ENCODE results near the gene DCAF12L2.
"Not testable (repeated sequence)": the region's sequence is repeated elsewhere in the genome, so short reads cannot be mapped to it uniquely, and the experiment has no call there.

DCAF12L2 gene

DNA sequence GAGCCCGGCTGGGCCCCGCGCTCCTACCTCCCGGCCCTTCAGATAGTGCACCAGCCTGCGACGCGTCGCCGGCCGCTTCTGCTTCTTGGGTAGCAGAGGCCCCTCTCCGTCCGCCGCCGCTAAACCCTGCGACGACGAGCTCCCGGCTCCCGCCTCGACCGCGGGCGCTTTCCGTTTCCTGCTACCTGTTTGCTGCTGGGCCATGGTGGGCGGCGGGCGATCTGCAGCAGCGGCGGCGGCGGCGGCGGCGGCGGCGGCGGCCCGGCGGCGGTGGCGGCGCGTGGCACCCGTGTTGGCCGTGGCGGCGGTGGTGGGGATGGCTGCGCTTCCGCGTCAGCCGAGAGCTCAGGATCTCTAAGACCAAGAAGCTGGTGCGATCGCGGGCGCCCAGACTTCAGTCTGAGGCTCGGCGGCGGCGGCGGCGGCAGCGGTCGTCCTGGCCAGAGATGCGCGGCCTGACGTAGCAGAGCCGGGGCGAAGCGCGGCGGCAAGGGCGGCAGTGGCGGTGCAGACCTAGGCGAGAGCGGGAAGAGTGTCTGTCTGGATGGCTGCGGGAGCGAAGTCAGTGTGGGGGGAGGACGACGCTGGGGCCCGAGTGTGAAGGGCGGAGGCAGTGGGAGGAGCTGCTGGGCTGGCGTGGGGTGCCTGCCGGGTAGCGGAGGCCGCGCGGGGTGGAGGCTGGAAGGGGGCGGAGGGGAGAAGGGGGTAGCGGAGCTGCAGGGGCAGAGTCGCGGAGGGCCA, at the start of gene DCAF12L2:
Gene DCAF12L2 (minus strand): TSS at position 569 of the 741 bp plus-strand sequence. CDS start 365 bp downstream, at position 204.
- no peak within 1 kb of the TSS for H3K4me3 ChIP-seq (ENCODE audit: low read depth, low read length)
- TF ChIP-seq POLR2A (IDR thresholded peaks at IDR 0.05; ENCODE audit: extremely low read depth, insufficient read length) (no peak), MYC (IDR thresholded peaks at IDR 0.05; ENCODE audit: low read depth, low read length) (no peak)
- TF ChIP-seq, protein P1, sequence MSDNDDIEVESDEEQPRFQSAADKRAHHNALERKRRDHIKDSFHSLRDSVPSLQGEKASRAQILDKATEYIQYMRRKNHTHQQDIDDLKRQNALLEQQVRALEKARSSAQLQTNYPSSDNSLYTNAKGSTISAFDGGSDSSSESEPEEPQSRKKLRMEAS (IDR thresholded peaks at IDR 0.05; ENCODE audit: low read depth, low read length), result no peak
- TF ChIP-seq, protein P2, sequence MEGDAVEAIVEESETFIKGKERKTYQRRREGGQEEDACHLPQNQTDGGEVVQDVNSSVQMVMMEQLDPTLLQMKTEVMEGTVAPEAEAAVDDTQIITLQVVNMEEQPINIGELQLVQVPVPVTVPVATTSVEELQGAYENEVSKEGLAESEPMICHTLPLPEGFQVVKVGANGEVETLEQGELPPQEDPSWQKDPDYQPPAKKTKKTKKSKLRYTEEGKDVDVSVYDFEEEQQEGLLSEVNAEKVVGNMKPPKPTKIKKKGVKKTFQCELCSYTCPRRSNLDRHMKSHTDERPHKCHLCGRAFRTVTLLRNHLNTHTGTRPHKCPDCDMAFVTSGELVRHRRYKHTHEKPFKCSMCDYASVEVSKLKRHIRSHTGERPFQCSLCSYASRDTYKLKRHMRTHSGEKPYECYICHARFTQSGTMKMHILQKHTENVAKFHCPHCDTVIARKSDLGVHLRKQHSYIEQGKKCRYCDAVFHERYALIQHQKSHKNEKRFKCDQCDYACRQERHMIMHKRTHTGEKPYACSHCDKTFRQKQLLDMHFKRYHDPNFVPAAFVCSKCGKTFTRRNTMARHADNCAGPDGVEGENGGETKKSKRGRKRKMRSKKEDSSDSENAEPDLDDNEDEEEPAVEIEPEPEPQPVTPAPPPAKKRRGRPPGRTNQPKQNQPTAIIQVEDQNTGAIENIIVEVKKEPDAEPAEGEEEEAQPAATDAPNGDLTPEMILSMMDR (IDR thresholded peaks at IDR 0.05; ENCODE audit: low read depth, low read length), result no peak
- peak; percentile 1 for DNase-seq (ENCODE audit: low read depth)

DNA sequence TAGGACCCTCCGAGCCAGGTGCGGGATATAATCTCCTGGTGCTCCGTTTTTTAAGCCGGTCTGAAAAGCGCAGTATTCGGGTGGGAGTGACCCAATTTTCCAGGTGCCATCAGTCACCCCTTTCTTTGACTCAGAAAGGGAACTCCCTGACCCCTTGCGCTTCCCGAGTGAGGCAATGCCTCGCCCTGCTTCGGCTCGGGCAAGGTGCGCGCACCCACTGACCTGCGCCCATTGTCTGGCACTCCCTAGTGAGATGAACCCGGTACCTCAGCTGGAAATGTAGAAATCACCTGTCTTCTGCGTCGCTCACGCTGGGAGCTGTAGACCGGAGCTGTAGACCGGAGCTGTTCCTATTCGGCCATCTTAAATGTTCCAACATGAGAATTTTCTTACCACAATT, 24.8 kb upstream of the DCAF12L2 start:
- H3K4me3 ChIP-seq (ENCODE audit: low read depth, low read length); DNase-seq (ENCODE audit: low read depth): not testable (repeated sequence)

DNA sequence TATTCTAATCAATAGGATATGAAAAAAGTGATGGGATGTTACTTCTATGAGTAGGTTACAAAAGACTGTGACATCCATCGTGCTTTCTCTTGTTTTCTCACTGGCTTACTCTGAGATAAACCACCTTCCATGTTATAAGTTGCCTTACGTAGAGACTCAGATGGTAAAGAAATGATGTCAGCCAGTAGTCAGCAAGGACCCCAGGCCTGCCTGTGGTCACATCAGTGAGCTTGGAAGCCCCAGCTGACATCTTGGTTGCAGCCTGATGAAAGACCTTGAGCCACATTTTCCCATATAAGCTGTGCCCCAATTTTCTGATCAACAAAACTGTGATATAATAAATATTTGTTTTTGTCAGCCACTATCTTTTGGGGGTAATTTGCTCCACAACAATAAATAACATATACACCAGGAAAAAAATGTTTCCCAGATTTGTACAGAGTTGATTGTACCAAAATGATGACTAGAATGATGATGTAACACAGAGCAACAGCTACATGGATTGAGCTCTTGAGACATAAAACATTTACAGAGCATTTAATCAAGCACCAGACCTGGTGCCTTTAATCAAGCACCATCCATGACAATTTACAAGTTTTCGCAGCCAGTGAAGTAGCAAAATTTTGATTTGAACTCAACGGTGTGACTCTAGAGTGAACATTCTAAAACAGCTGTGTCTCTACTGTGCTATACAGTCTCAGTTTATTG, 11.2 kb upstream of the DCAF12L2 start:
- DNase-seq (ENCODE audit: low read depth), result no peak
- H3K4me3 ChIP-seq (ENCODE audit: low read depth, low read length), result no peak overlapping the region
- TF ChIP-seq MYC (IDR thresholded peaks at IDR 0.05; ENCODE audit: low read depth, low read length), result no peak
- TF ChIP-seq POLR2A (IDR thresholded peaks at IDR 0.05; ENCODE audit: extremely low read depth, insufficient read length), result no peak
- TF ChIP-seq, protein P2 (IDR thresholded peaks at IDR 0.05; ENCODE audit: low read depth, low read length), result no peak
- TF ChIP-seq, protein P1 (IDR thresholded peaks at IDR 0.05; ENCODE audit: low read depth, low read length), result no peak

DNA sequence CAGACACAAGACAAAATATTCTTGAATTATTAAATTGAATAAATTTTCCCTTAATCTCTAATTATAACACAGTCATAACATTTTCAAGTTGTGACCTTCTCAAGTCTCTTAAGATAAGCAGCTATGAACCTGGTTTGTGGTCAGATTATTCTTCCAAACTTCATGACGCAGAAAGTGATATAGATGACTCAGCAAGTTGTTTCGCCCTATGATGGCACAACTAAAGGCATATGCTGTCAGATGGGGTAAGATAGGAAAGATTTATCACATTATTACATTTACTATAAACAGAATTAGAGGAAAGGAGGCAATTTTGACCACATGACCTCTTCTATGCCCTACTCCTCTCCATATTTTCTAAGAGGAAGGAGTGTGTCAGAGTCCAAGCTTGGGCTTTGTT, 4.6 kb upstream of the DCAF12L2 start:
- DNase-seq (ENCODE audit: low read depth), result peak; percentile 1
- H3K4me3 ChIP-seq (ENCODE audit: low read depth, low read length), result no peak overlapping the region
- no peak for TF ChIP-seq MYC (IDR thresholded peaks at IDR 0.05; ENCODE audit: low read depth, low read length)
- TF ChIP-seq, protein P1 (IDR thresholded peaks at IDR 0.05; ENCODE audit: low read depth, low read length), result no peak
- no peak for TF ChIP-seq POLR2A (IDR thresholded peaks at IDR 0.05; ENCODE audit: extremely low read depth, insufficient read length)
- TF ChIP-seq, protein P2 (IDR thresholded peaks at IDR 0.05; ENCODE audit: low read depth, low read length), result no peak

DNA sequence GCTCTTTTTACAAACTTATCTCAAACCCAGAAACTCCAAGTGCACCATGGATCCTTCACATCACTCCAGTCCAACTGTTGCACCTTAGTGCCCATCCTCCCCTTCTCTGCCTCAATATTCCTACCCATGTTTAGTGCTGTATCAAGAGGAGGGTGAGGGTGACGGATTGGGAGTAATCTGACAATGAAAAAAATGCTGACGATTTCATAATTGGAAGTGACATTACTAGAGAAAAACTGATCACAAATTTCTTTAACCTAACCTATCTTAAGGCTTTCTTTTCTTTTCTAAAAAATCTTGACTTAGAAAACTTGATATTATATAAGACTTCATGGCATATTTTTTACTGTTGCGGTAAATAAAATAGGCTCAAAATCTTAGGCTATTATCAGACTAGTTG, 1.5 kb upstream of the DCAF12L2 start:
- no peak overlapping the region for H3K4me3 ChIP-seq (ENCODE audit: low read depth, low read length)
- no peak for TF ChIP-seq POLR2A (IDR thresholded peaks at IDR 0.05; ENCODE audit: extremely low read depth, insufficient read length)
- no peak for TF ChIP-seq MYC (IDR thresholded peaks at IDR 0.05; ENCODE audit: low read depth, low read length)
- TF ChIP-seq, protein P2 (IDR thresholded peaks at IDR 0.05; ENCODE audit: low read depth, low read length), result no peak
- TF ChIP-seq, protein P1 (IDR thresholded peaks at IDR 0.05; ENCODE audit: low read depth, low read length), result no peak
- no peak for DNase-seq (ENCODE audit: low read depth)

DNA sequence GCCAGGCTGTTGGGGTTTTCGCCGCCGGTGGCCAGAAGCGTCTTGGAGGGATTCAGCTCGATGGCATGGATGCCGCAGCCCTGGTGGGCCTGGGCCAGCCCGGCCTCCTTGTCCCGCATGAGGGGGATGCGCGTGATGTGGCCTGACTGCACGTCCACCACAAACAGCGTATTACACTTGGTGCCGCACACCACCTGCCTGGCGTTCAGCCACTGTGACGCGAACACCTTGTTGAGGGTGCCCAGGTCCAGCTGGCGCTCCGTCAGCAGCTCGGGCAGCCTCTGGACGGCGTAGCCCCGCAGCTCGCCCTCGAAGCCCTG, 728 bp downstream of the DCAF12L2 start:
- no peak for DNase-seq (ENCODE audit: low read depth)
- no peak overlapping the region for H3K4me3 ChIP-seq (ENCODE audit: low read depth, low read length)

More for the DNA sequence above, 728 bp downstream of the DCAF12L2 start:
- TF ChIP-seq POLR2A (IDR thresholded peaks at IDR 0.05; ENCODE audit: extremely low read depth, insufficient read length), result no peak
- TF ChIP-seq, protein P2 (IDR thresholded peaks at IDR 0.05; ENCODE audit: low read depth, low read length), result no peak
- TF ChIP-seq, protein P1 (IDR thresholded peaks at IDR 0.05; ENCODE audit: low read depth, low read length), result no peak
- TF ChIP-seq MYC (IDR thresholded peaks at IDR 0.05; ENCODE audit: low read depth, low read length), result no peak

Measured in NB4 (cell line).